AG04450 (cell line): ENCODE data around the gene C1orf21. TPM values are rescaled to one million over a fixed set of nuclear protein-coding genes. Genes with fewer than 3 reads are reported as not detected.

Experiments used
- CTCF ChIA-PET: fragments of 300-600, 350-600 bp; formaldehyde crosslinking; extraction: SDS; loops from one replicate; lab custom pipeline; 2022; ENCODE audit warnings: antibody characterized with exemption, inconsistent platforms; lab: Charles Lee
- POLR2A ChIA-PET: fragments of 350-600 bp; formaldehyde crosslinking; extraction: SDS; loops from one replicate; lab custom pipeline; 2021; ENCODE audit warnings: antibody characterized with exemption, inconsistent platforms; lab: Yijun Ruan, JAX
- DNase-seq: peaks from one replicate; pipeline ENCODE4 v3.0.0-alpha.2; 2011; ENCODE audit warnings: low read depth, low spot score
- H3K27ac ChIP-seq: one replicate; pipeline ENCODE4 v1.5.1; 2012; ENCODE audit warnings: low read depth, low read length, control low read depth
- H3K27me3 ChIP-seq: one replicate; pipeline ENCODE4 v1.6.0; 2012; ENCODE audit warnings: low read length; ENCODE audit not compliant: control insufficient read depth, insufficient read depth
- H3K4me3 ChIP-seq: 2 replicates; pipeline ENCODE4 v1.5.1; 2011; ENCODE audit warnings: mild to moderate bottlenecking, low read depth, low read length, control low read depth
- H3K9me3 ChIP-seq: 2 replicates; pipeline ENCODE4 v1.5.1; 2012; ENCODE audit warnings: low read length; ENCODE audit not compliant: control insufficient read depth, insufficient read depth
- polyA plus RNA-seq: library from polyadenylated mRNA; depleted of rRNA; stranded (reverse); fragments of >200 nt; gene quantifications from 2 replicates; pipeline ENCODE4 v1.2.3, GENCODE V29; 2011
- TF ChIP-seq, protein P1 (sequence below): IDR thresholded peaks from 2 replicates; pipeline ENCODE4 v1.5.1; 2011; ENCODE audit warnings: low read depth, low read length, control low read depth, inconsistent platforms

Gene C1orf21
- polyA plus RNA-seq, 1 experiment: 29.5 TPM

DNA sequence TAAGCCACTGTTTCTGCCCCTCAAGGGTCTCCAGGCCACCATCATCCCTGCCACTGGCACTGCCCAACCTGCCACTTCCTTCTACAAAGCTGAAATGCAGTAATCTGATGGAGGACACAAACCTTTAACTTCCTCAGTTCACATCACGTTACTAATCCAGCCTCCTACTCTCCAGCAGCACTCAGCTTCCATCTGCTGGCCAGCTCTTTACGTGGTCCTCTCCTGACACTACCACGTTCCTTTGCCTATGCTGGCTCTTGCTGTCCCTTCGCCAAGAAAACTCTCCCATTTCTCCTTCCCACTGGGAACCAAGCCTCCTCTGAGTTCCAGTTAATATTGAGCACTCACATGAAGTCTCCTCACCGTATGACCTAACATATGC lies 243.8 kb downstream of the C1orf21 start:
- Histone ChIP-seq H3K4me3 (no peak overlapping the region), H3K27me3 (peaks cover 10% of the 10 kb centered on the region), H3K27ac (no peak overlapping the region), H3K9me3 (no peaks in the 10 kb centered on the region)
- DNase-seq: no peak
- TF ChIP-seq, protein P1, sequence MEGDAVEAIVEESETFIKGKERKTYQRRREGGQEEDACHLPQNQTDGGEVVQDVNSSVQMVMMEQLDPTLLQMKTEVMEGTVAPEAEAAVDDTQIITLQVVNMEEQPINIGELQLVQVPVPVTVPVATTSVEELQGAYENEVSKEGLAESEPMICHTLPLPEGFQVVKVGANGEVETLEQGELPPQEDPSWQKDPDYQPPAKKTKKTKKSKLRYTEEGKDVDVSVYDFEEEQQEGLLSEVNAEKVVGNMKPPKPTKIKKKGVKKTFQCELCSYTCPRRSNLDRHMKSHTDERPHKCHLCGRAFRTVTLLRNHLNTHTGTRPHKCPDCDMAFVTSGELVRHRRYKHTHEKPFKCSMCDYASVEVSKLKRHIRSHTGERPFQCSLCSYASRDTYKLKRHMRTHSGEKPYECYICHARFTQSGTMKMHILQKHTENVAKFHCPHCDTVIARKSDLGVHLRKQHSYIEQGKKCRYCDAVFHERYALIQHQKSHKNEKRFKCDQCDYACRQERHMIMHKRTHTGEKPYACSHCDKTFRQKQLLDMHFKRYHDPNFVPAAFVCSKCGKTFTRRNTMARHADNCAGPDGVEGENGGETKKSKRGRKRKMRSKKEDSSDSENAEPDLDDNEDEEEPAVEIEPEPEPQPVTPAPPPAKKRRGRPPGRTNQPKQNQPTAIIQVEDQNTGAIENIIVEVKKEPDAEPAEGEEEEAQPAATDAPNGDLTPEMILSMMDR: no peak
- CTCF ChIA-PET: no interaction called here
- POLR2A ChIA-PET: no interaction called here

GRCh38 chr1:184632415-184633175 lies 245.8 kb downstream of the C1orf21 start:
- ChIA-PET POLR2A (no interaction called here), CTCF (interaction anchor here (1.1 kb wide), 1 partner anchor 31 kb away, joined by 3 read pairs; no protein-coding TSS in a partner anchor)
- TF ChIP-seq, protein P1: no peak
- no peak for DNase-seq
- Histone ChIP-seq H3K27me3 (peaks cover 10% of the 10 kb centered on the region), H3K27ac (no peak overlapping the region), H3K9me3 (no peaks in the 10 kb centered on the region), H3K4me3 (no peak overlapping the region)

DNA sequence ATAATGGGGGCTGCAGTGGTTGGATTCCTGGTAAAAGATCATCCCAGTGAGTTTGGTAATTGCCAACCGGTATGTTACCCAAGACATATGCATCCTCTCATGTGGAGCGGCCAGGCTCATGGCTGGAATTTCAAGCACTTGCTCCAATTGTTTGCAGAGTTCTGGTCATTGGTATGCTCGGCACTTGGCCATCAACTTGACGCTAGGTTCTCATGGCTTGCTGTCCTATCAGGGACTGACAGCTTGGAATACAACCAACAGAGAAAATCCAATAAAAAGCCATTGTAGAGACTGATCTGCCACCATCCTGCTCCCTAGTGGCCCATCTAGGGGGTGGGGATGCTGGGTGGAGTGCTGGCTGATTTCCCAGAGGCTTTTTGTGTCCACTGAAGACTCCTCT lies 247.0 kb downstream of the C1orf21 start:
- Histone ChIP-seq H3K4me3 (no peak overlapping the region), H3K27me3 (peaks cover 10% of the 10 kb centered on the region), H3K27ac (no peak overlapping the region), H3K9me3 (no peaks in the 10 kb centered on the region)
- no peak for DNase-seq
- TF ChIP-seq, protein P1: no peak
- ChIA-PET POLR2A (no interaction called here), CTCF (interaction anchor here (1.1 kb wide), 1 partner anchor 30 kb away, joined by 3 read pairs; no protein-coding TSS in a partner anchor)

DNA sequence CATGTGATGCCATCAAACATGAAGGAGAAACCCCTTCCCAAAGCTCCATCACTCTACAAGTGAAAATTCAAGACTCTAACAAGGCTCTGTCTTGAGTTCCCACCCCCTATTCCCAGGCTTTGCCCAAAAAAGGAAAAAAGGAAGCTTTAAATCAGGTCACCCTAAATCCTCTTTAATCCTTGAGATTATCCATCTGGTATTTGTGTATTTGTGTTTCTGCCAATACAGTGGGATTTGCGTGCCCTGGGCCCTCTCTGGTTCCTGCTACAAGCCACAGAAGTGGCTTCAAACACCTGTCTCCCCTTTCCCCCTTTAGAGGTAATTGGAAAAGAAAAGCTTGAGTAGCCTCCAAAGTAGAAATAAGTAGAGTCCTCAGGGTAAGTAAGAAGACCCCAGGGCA lies 247.5 kb downstream of the C1orf21 start:
- POLR2A ChIA-PET: no interaction called here
- Histone ChIP-seq H3K27me3 (peaks cover 10% of the 10 kb centered on the region), H3K9me3 (no peaks in the 10 kb centered on the region), H3K27ac (no peak overlapping the region), H3K4me3 (no peak overlapping the region)
- CTCF ChIA-PET: no interaction called here
- no peak for DNase-seq
- TF ChIP-seq, protein P1: no peak

DNA sequence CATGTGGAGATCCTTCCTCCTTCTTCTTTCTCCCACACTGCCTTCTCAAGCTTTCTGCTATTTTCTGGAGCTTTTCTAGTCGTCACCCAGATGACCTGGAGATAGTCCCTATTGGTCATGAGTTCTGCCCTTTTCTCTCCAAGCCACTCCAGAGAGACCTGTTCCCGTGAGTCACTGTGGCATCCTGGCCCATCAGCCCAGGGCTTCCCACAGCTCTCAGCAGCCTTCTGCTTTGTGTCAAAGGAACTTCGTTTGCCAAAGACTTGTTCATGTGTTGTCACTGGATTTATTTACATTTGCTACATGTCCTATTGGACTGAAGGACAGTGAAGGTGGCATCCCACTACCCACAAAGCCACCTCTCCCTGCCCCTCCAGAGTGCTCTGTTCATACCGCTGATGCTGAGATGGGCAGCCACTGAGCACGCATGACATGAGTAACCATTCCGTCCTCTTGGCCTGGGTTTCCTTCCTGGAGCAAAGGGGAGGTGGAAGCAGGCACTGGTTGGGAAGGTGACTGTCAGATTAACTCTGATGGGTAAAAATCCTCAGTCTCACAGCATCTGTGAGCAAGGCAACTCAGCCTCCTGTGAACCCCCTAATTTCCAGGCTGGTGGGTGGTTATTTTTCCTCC lies 248.6 kb downstream of the C1orf21 start:
- no peak overlapping the region for H3K27ac ChIP-seq
- peaks cover 12% of the 10 kb centered on the region for H3K27me3 ChIP-seq
- no peak for DNase-seq
- POLR2A ChIA-PET: no interaction called here
- TF ChIP-seq, protein P1: no peak
- CTCF ChIA-PET: interaction anchor here (0.8 kb wide), 1 partner anchor 28 kb away, joined by 3 read pairs; no protein-coding TSS in a partner anchor
- no peak overlapping the region for H3K4me3 ChIP-seq
- no peaks in the 10 kb centered on the region for H3K9me3 ChIP-seq
